ENCODE measurements around the gene MCRS1.

DNA sequence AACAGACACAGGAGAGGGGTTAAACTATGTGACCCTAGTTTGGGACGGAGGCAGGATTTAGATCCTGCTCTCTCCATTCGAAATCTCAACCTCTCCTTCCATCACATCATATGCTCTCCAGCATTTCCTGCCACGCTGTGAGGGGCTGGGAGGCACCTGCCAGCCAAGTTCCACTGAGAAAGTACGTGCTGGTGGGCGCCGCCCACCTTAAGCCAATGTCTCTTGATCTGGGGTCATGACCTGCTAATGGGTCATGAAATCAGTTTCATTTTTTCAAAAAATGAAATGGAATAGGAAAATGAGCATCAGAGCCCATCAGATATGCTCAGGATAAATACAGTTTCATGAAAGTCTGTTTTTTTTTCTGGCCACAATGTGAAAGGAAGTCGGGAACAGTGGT lies 7.2 kb downstream of the MCRS1 start:
- TF ChIP-seq, protein P1, sequence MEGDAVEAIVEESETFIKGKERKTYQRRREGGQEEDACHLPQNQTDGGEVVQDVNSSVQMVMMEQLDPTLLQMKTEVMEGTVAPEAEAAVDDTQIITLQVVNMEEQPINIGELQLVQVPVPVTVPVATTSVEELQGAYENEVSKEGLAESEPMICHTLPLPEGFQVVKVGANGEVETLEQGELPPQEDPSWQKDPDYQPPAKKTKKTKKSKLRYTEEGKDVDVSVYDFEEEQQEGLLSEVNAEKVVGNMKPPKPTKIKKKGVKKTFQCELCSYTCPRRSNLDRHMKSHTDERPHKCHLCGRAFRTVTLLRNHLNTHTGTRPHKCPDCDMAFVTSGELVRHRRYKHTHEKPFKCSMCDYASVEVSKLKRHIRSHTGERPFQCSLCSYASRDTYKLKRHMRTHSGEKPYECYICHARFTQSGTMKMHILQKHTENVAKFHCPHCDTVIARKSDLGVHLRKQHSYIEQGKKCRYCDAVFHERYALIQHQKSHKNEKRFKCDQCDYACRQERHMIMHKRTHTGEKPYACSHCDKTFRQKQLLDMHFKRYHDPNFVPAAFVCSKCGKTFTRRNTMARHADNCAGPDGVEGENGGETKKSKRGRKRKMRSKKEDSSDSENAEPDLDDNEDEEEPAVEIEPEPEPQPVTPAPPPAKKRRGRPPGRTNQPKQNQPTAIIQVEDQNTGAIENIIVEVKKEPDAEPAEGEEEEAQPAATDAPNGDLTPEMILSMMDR (conservative IDR thresholded peaks at IDR 0.05; ENCODE audit: low read depth in 2 of 2), result no peak
- TF ChIP-seq EZH2phosphoT487 (IDR thresholded peaks at IDR 0.05; ENCODE audit: unreplicated experiment), result no peak
